ENCODE data around the gene SPTLC1.

The SPTLC1 gene

GRCh38 chr9:92044936-92045335 lies 70.3 kb downstream of the SPTLC1 start:
- H3K9me3 ChIP-seq (ENCODE audit: low read length): peaks cover 10% of the 10 kb centered on the region
- no peaks in the 10 kb centered on the region for H3K4me1 ChIP-seq (ENCODE audit: insufficient read depth, low read length, severe bottlenecking)
- no peaks in the 10 kb centered on the region for H3F3A ChIP-seq (ENCODE audit: insufficient read depth, low read length)
- no peak overlapping the region for H3K4me3 ChIP-seq (ENCODE audit: low read depth, low read length, poor library complexity, severe bottlenecking)
- TF ChIP-seq EZH2 (IDR thresholded peaks at IDR 0.05; ENCODE audit: borderline replicate concordance, low read length) (no peak), CTCF (IDR thresholded peaks at IDR 0.05; ENCODE audit: low read length) (no peak)
- no peak overlapping the region for H3K4me2 ChIP-seq (ENCODE audit: low read length)
- H3K36me3 ChIP-seq (ENCODE audit: insufficient read depth, low read length): peaks cover 81% of the 10 kb centered on the region
- H3K79me2 ChIP-seq (ENCODE audit: insufficient read depth, low read length): no peaks in the 10 kb centered on the region
- no peak overlapping the region for H2AFZ ChIP-seq (ENCODE audit: low read length)
- no peaks in the 10 kb centered on the region for H3K9me2 ChIP-seq (ENCODE audit: low read depth, low read length)
- H3K9ac ChIP-seq (ENCODE audit: low read length): no peak overlapping the region
- H3K27me3 ChIP-seq (ENCODE audit: insufficient read depth, low read length): no peaks in the 10 kb centered on the region
- H4K20me1 ChIP-seq (ENCODE audit: insufficient read depth, low read length): no peaks in the 10 kb centered on the region
- no peak overlapping the region for H3K27ac ChIP-seq (ENCODE audit: low read depth, low read length, poor library complexity, severe bottlenecking)

- H3F3A ChIP-seq (ENCODE audit: insufficient read depth, low read length): no peaks in the 10 kb centered on the region
- peaks cover 10% of the 10 kb centered on the region for H3K9me3 ChIP-seq (ENCODE audit: low read length)
- H3K27ac ChIP-seq (ENCODE audit: low read depth, low read length, poor library complexity, severe bottlenecking): no peak overlapping the region
- H3K79me2 ChIP-seq (ENCODE audit: insufficient read depth, low read length): no peaks in the 10 kb centered on the region
- no peaks in the 10 kb centered on the region for H3K9me2 ChIP-seq (ENCODE audit: low read depth, low read length)
- H3K4me3 ChIP-seq (ENCODE audit: low read depth, low read length, poor library complexity, severe bottlenecking): no peak overlapping the region
- H3K4me1 ChIP-seq (ENCODE audit: insufficient read depth, low read length, severe bottlenecking): no peaks in the 10 kb centered on the region
- no peaks in the 10 kb centered on the region for H4K20me1 ChIP-seq (ENCODE audit: insufficient read depth, low read length)
- H3K4me2 ChIP-seq (ENCODE audit: low read length): no peak overlapping the region
- no peak overlapping the region for H3K9ac ChIP-seq (ENCODE audit: low read length)
- H2AFZ ChIP-seq (ENCODE audit: low read length): no peak overlapping the region
- no peaks in the 10 kb centered on the region for H3K27me3 ChIP-seq (ENCODE audit: insufficient read depth, low read length)
- no peak for TF ChIP-seq CTCF (IDR thresholded peaks at IDR 0.05; ENCODE audit: low read length)
- peaks cover 70% of the 10 kb centered on the region for H3K36me3 ChIP-seq (ENCODE audit: insufficient read depth, low read length)
Measured at GRCh38 chr9:92043002-92043401, 72.2 kb downstream of the SPTLC1 start.

GRCh38 chr9:92042260-92042659 lies 73.0 kb downstream of the SPTLC1 start:
- H3K36me3 ChIP-seq (ENCODE audit: insufficient read depth, low read length): peaks cover 67% of the 10 kb centered on the region
- H2AFZ ChIP-seq (ENCODE audit: low read length): no peak overlapping the region
- TF ChIP-seq CTCF (IDR thresholded peaks at IDR 0.05; ENCODE audit: low read length) (no peak), EZH2 (IDR thresholded peaks at IDR 0.05; ENCODE audit: borderline replicate concordance, low read length) (no peak)
- H3K27ac ChIP-seq (ENCODE audit: low read depth, low read length, poor library complexity, severe bottlenecking): no peak overlapping the region
- H4K20me1 ChIP-seq (ENCODE audit: insufficient read depth, low read length): no peaks in the 10 kb centered on the region
- H3K9ac ChIP-seq (ENCODE audit: low read length): no peak overlapping the region
- H3K4me3 ChIP-seq (ENCODE audit: low read depth, low read length, poor library complexity, severe bottlenecking): no peak overlapping the region
- H3K4me1 ChIP-seq (ENCODE audit: insufficient read depth, low read length, severe bottlenecking): no peaks in the 10 kb centered on the region
- H3K9me2 ChIP-seq (ENCODE audit: low read depth, low read length): no peaks in the 10 kb centered on the region
- no peaks in the 10 kb centered on the region for H3F3A ChIP-seq (ENCODE audit: insufficient read depth, low read length)
- no peaks in the 10 kb centered on the region for H3K27me3 ChIP-seq (ENCODE audit: insufficient read depth, low read length)
- no peaks in the 10 kb centered on the region for H3K79me2 ChIP-seq (ENCODE audit: insufficient read depth, low read length)
- no peak overlapping the region for H3K4me2 ChIP-seq (ENCODE audit: low read length)
- H3K9me3 ChIP-seq (ENCODE audit: low read length): peaks cover 10% of the 10 kb centered on the region
